ENCODE measurements around the gene CGRRF1. TPM values are rescaled to one million over a fixed set of nuclear protein-coding genes. Genes with fewer than 3 reads are reported as not detected.

The CGRRF1 gene
- total and polyA plus RNA-seq, 2 of the 13 experiments (the other 11 are each of a cell fraction or from before 2014, with no cell fraction given): 16.8 to 18.2 TPM

DNA sequence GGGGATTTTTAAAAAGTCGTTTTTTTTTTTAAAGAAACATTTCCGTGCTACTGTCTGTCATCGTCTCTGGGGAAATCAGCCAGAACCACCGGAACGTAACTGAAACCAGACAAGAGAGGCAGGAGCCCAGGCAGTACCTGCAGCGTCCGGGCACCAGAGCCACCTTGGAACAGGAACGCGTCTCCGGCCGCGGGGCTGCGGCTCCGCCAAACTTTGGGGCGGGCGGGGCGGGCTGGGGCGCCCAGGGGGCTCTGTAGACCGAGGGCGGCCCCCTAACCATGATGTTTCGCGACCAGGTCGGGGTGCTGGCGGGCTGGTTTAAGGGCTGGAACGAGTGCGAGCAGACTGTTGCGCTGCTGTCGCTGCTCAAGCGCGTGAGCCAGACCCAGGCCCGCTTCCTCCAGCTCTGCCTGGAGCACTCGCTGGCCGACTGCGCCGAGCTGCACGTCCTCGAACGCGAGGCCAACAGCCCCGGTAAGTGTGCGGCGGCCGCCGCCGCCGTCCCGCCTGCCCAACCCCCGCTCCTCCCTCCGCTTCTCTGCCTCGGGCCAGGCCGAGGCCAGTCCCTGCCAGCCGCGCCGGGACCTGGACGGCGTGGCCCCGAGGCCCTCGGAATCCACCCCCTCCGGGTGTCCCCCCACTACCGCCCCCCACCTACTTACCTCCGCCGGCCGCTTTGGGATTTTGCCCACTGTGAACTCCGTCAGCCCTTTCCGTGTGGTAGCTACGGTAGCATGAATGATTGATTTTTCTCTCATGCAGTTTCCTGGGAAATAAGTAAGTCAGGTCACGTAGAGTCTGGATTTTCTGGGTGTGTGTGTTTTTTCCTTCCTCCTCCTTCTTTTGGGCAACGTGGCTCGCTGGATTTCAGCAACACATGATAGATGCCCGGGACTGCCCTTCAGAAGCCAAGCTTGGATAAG, 58.2 kb downstream of the CGRRF1 start (continued):
- TF ChIP-seq, protein P1, sequence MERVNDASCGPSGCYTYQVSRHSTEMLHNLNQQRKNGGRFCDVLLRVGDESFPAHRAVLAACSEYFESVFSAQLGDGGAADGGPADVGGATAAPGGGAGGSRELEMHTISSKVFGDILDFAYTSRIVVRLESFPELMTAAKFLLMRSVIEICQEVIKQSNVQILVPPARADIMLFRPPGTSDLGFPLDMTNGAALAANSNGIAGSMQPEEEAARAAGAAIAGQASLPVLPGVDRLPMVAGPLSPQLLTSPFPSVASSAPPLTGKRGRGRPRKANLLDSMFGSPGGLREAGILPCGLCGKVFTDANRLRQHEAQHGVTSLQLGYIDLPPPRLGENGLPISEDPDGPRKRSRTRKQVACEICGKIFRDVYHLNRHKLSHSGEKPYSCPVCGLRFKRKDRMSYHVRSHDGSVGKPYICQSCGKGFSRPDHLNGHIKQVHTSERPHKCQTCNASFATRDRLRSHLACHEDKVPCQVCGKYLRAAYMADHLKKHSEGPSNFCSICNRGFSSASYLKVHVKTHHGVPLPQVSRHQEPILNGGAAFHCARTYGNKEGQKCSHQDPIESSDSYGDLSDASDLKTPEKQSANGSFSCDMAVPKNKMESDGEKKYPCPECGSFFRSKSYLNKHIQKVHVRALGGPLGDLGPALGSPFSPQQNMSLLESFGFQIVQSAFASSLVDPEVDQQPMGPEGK (CRISPR knock-in tag; IDR thresholded peaks at IDR 0.05): peak; percentile 59; the same call in 1 of the 2 replicates
- TF ChIP-seq RXRB (CRISPR knock-in tag; IDR thresholded peaks at IDR 0.05; ENCODE audit: borderline replicate concordance): no peak
- no peak for TF ChIP-seq EZH2 (conservative IDR thresholded peaks at IDR 0.05; ENCODE audit: low read depth, low read length)
- no peak for TF ChIP-seq KDM5A (IDR thresholded peaks at IDR 0.05; ENCODE audit: borderline replicate concordance, low read length)
- TF ChIP-seq WIZ (CRISPR knock-in tag; IDR thresholded peaks at IDR 0.05): no peak
- TF ChIP-seq ZNF33B (CRISPR knock-in tag; IDR thresholded peaks at IDR 0.05): no peak
- no peak for TF ChIP-seq ZNF772 (CRISPR knock-in tag; IDR thresholded peaks at IDR 0.05)
- no peak for TF ChIP-seq RNF219 (CRISPR knock-in tag; IDR thresholded peaks at IDR 0.05)
- no peak for TF ChIP-seq ARNT2 (CRISPR knock-in tag; IDR thresholded peaks at IDR 0.05; ENCODE audit: low read depth)
- TF ChIP-seq ZNF232 (CRISPR knock-in tag; IDR thresholded peaks at IDR 0.05; ENCODE audit: borderline replicate concordance): no peak
- no peak for TF ChIP-seq ZNF781 (CRISPR knock-in tag; IDR thresholded peaks at IDR 0.05; ENCODE audit: borderline replicate concordance, not compliant biosample characterization)
- TF ChIP-seq ZNF256 (CRISPR knock-in tag; conservative IDR thresholded peaks at IDR 0.05): no peak
- TF ChIP-seq, protein P2, sequence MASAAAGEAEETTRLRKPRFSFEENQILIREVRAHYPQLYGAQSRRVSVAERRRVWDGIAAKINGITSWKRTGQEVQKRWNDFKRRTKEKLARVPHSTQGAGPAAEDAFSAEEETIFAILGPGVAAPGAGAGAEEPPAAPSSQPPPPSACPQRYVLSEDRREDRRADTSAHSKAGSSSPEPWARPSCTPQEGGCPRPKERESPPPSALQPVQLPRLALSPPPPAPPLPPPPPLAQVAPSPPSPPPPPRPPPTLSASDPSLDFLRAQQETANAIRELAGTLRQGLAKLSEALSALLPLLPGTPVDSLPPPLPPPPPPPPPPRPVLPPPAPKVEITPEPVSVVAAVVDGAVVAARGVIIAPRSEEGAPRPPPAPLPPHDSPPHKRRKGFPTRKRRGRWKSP (CRISPR knock-in tag; IDR thresholded peaks at IDR 0.05): no peak; the same call in 1 of the 2 replicates
- TF ChIP-seq ZNF746 (CRISPR knock-in tag; IDR thresholded peaks at IDR 0.05): no peak
- no peak for TF ChIP-seq JARID2 (CRISPR knock-in tag; IDR thresholded peaks at IDR 0.05; ENCODE audit: insufficient replicate concordance)
- TF ChIP-seq TMF1 (CRISPR knock-in tag; IDR thresholded peaks at IDR 0.05; ENCODE audit: low read depth): 0 out of 2 replicates have a peak, but pooled peaks have one; percentile 43
- no peak for TF ChIP-seq MEIS1 (CRISPR knock-in tag; IDR thresholded peaks at IDR 0.05; ENCODE audit: borderline replicate concordance)
- no peak for TF ChIP-seq NONO (IDR thresholded peaks at IDR 0.05)
- TF ChIP-seq NONO (CRISPR knock-in tag; conservative IDR thresholded peaks at IDR 0.05): no peak
- TF ChIP-seq ZNF589 (CRISPR knock-in tag; conservative IDR thresholded peaks at IDR 0.05): no peak
- no peak for TF ChIP-seq GTF2F1 (IDR thresholded peaks at IDR 0.05; ENCODE audit: low read length)

Data from HepG2 (cell line).